GM06990 (cell line): Measurements from ENCODE around the gene CLCN4.

ENCODE experiments used
- DNase-seq: peaks from one replicate; pipeline ENCODE4 v3.0.0-alpha.2; 2011; ENCODE audit not compliant: insufficient read length; ENCODE audit errors: extremely low read depth
- H3K27me3 ChIP-seq: replicated peaks from 2 replicates; pipeline ENCODE4 v1.6.0; 2011; ENCODE audit warnings: low read length; ENCODE audit not compliant: control insufficient read depth, insufficient read depth
- H3K36me3 ChIP-seq: 2 replicates; pipeline ENCODE4 v1.5.1; 2011; ENCODE audit warnings: low read length; ENCODE audit not compliant: control insufficient read depth, insufficient read depth
- H3K4me3 ChIP-seq: replicated peaks from 2 replicates; pipeline ENCODE4 v1.5.1; 2011; ENCODE audit warnings: low read depth, mild to moderate bottlenecking, control low read depth, low read length
- TF ChIP-seq, protein P1 (sequence below): IDR thresholded peaks from 2 replicates; pipeline ENCODE4 v1.5.1; 2011; ENCODE audit warnings: low read length, control low read depth, mild to moderate bottlenecking, inconsistent platforms; ENCODE audit not compliant: insufficient read depth, poor library complexity, severe bottlenecking

Gene CLCN4

DNA sequence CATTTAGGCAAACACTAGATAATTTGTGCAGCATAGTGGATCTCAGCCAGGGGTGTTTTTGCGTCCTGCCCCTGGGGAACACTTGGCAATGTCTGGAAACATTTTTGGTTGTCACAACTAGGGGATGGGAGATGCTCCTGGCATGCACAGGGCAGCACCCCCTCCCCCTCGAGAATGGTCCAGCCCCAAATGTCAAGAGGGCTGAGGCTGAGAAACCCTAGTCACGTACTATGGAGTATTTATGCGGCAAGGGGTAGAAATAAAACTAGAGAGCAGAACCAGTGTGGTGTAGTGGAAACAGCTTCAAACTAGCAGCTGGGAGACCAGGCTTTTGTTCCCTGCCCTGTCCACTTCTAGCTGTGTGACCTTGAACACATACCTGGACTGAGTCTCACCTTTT is 38.2 kb upstream of the CLCN4 start:
- DNase-seq, result no peak
- Histone ChIP-seq H3K27me3 (no peaks in the 10 kb centered on the region), H3K36me3 (peaks cover 3% of the 10 kb centered on the region), H3K4me3 (no peak overlapping the region)
- TF ChIP-seq, protein P1, sequence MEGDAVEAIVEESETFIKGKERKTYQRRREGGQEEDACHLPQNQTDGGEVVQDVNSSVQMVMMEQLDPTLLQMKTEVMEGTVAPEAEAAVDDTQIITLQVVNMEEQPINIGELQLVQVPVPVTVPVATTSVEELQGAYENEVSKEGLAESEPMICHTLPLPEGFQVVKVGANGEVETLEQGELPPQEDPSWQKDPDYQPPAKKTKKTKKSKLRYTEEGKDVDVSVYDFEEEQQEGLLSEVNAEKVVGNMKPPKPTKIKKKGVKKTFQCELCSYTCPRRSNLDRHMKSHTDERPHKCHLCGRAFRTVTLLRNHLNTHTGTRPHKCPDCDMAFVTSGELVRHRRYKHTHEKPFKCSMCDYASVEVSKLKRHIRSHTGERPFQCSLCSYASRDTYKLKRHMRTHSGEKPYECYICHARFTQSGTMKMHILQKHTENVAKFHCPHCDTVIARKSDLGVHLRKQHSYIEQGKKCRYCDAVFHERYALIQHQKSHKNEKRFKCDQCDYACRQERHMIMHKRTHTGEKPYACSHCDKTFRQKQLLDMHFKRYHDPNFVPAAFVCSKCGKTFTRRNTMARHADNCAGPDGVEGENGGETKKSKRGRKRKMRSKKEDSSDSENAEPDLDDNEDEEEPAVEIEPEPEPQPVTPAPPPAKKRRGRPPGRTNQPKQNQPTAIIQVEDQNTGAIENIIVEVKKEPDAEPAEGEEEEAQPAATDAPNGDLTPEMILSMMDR, result no peak

DNA sequence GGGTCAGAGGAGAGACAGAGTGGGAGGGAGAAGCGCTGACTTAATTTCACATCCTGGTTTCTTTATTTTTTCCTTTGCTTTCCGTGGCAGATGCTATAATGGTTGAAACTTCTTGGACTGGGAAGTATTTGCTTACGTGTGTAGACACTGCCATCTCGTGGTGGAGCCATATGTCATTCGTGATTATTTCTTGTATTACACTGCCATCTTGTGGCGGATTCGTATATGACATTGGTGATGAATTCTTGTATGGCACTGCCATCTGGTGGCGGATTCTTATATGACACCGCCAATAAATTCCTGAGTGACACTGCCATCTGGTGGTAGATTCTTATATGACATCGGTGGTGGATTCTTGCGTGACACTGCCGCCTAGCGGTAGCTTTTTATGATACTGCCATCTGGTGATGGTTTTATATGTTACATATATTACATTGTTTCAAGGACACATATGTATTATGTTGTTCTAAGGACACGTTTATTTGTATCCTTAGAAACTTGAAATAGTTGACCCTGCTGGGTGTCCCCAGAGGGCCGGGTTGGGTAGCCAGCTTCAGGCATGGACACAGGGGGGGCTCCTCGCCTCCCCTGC is 37.3 kb upstream of the CLCN4 start:
- peak; percentile 57 for DNase-seq
- peaks cover 3% of the 10 kb centered on the region for H3K36me3 ChIP-seq
- TF ChIP-seq, protein P1, result peak; percentile 99
- no peak overlapping the region for H3K4me3 ChIP-seq
- H3K27me3 ChIP-seq, result no peaks in the 10 kb centered on the region

DNA sequence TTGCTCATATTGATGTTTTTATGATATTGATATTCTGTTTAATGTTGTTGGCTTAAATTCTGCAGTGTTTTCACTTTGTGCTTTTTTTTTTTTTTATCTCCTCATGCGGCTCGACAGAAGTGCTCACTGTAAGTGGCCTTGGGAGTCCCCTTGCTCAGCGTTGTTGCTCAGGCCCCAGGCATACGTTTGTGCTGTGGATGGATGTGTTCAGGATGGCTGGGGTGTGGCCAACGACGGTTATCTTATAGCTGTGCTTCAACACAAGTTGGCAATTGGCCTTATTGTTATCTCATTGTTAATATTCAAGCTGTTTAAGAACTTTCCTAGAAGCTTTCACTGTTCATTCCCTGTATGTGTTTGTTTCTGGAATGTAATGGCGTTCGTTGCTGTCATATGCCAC is 36.4 kb upstream of the CLCN4 start:
- no peak overlapping the region for H3K4me3 ChIP-seq
- peaks cover 3% of the 10 kb centered on the region for H3K36me3 ChIP-seq
- TF ChIP-seq, protein P1, result no peak
- DNase-seq, result no peak
- H3K27me3 ChIP-seq, result no peaks in the 10 kb centered on the region

DNA sequence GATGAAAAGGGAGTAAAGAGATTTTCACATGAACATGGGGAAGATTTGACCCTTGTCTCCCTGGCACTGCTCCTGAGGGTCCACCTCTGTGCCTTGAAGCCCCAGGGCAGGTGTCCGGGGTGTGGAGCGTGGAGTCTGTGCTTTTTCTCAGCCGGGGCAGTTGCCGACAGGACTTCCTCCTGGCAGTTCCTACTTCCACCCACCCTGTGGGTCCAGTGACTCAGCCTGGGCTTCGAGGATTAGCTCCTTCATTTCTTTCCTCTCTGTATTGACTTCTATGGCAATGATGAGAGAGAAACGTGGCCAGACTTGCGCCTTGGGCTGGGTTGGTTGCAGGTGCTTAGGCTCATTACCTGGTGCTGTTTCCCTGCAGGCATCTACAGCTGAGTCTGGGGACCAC is 35.9 kb upstream of the CLCN4 start:
- H3K4me3 ChIP-seq, result no peak overlapping the region
- TF ChIP-seq, protein P1, result no peak
- no peak for DNase-seq
- H3K36me3 ChIP-seq, result peaks cover 3% of the 10 kb centered on the region
- no peaks in the 10 kb centered on the region for H3K27me3 ChIP-seq

DNA sequence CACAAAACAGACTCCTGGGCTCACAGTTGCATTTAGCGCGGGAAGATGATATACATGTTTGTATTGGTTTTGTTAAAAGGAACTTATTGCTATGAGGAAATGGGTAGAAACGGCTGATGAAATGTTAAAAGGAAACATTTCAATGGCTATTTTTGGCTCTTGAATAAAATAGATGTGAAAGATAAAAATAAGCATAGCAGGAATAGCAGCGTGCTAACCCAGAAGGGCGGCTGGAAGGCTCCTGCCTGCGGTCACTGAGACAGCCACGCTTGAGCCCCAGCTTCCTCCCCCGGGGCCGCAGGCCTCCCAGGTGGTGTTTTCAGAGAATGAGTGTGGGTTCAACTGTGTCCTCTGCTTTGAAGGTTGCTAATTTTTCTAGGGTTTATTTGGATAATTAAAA is 35.0 kb upstream of the CLCN4 start:
- TF ChIP-seq, protein P1, result no peak
- no peak overlapping the region for H3K4me3 ChIP-seq
- peaks cover 2% of the 10 kb centered on the region for H3K36me3 ChIP-seq
- no peaks in the 10 kb centered on the region for H3K27me3 ChIP-seq
- DNase-seq, result peak; percentile 73
